GM23338 (cell line): ENCODE measurements around the gene SYCP3. TPM values are rescaled to one million over a fixed set of nuclear protein-coding genes. Genes with fewer than 3 reads are reported as not detected.

Experiments used
- ATAC-seq: fragments of 200-7000 bp; cut with Tn5 transposase; 3 replicates; pipeline ENCODE4 v1.9.1; 2020
- DNase-seq: peaks from one replicate; pipeline ENCODE4 v3.0.0-alpha.2; 2015; ENCODE audit warnings: low spot score
- H2AFZ ChIP-seq: fragments of 200-600 bp; sonication (generic); 2 replicates; pipeline ENCODE4 v1.8.0; 2016; ENCODE audit warnings: antibody characterized with exemption, mild to moderate bottlenecking, moderate library complexity
- H3F3A ChIP-seq: fragments of 200-600 bp; sonication (generic); replicated peaks from 2 replicates; pipeline ENCODE4 v1.8.0; 2017; ENCODE audit warnings: antibody characterized with exemption, mixed run types, low read depth
- H3K27ac ChIP-seq: fragments of 200-600 bp; sonication (generic); 2 replicates; pipeline ENCODE4 v1.6.1; 2016; ENCODE audit warnings: low read depth
- H3K27me3 ChIP-seq: fragments of 200-600 bp; sonication (generic); 2 replicates; pipeline ENCODE4 v1.8.0; 2016; ENCODE audit warnings: mild to moderate bottlenecking, mixed run types, moderate library complexity; ENCODE audit not compliant: insufficient read depth
- H3K36me3 ChIP-seq: fragments of 200-600 bp; sonication (generic); 2 replicates; pipeline ENCODE4 v1.8.0; 2016; ENCODE audit warnings: mild to moderate bottlenecking; ENCODE audit not compliant: insufficient read depth
- H3K4me1 ChIP-seq: fragments of 200-600 bp; sonication (generic); 2 replicates; pipeline ENCODE4 v1.8.0; 2016; ENCODE audit warnings: mild to moderate bottlenecking, moderate library complexity; ENCODE audit not compliant: insufficient read depth
- H3K4me2 ChIP-seq: fragments of 200-600 bp; sonication (generic); 2 replicates; pipeline ENCODE4 v1.7.1; 2017; ENCODE audit warnings: mixed run types
- H3K4me3 ChIP-seq: fragments of 200-600 bp; sonication (generic); 2 replicates; pipeline ENCODE4 v1.6.1; 2016; ENCODE audit warnings: mixed run types
- H3K79me2 ChIP-seq: fragments of 200-600 bp; sonication (generic); replicated peaks from 2 replicates; pipeline ENCODE4 v1.8.0; 2017; ENCODE audit warnings: mild to moderate bottlenecking; ENCODE audit not compliant: insufficient read depth
- H3K9me2 ChIP-seq: fragments of 200-600 bp; sonication (generic); 2 replicates; pipeline ENCODE4 v1.8.0; 2017; ENCODE audit not compliant: insufficient read depth
- H4K20me1 ChIP-seq: fragments of 200-600 bp; sonication (generic); replicated peaks from 2 replicates; pipeline ENCODE4 v1.8.0; 2017; ENCODE audit warnings: mild to moderate bottlenecking; ENCODE audit not compliant: insufficient read depth
- H3K27ac Mint-ChIP-seq: 2 replicates; pipeline ENCODE4 v1.8.0; 2020; ENCODE audit warnings: inconsistent platforms, mild to moderate bottlenecking, moderate library complexity, mixed read lengths
- H3K27me3 Mint-ChIP-seq: 3 replicates; pipeline ENCODE4 v1.8.0; 2022; ENCODE audit warnings: low read depth, mild to moderate bottlenecking, moderate library complexity, mixed read lengths, inconsistent platforms; ENCODE audit not compliant: insufficient read depth, poor library complexity
- H3K36me3 Mint-ChIP-seq: 3 replicates; pipeline ENCODE4 v1.8.0; 2021; ENCODE audit warnings: low read depth, mild to moderate bottlenecking, inconsistent platforms, moderate library complexity, mixed read lengths
- H3K4me1 Mint-ChIP-seq: 3 replicates; pipeline ENCODE4 v1.8.0; 2020; ENCODE audit warnings: mild to moderate bottlenecking, inconsistent platforms, mixed read lengths
- H3K4me3 Mint-ChIP-seq: 3 replicates; pipeline ENCODE4 v1.8.0; 2021; ENCODE audit warnings: moderate library complexity, mild to moderate bottlenecking, inconsistent platforms, mixed read lengths
- H3K9me3 Mint-ChIP-seq: 3 replicates; pipeline ENCODE4 v1.8.0; 2020; ENCODE audit warnings: moderate library complexity, mild to moderate bottlenecking, inconsistent platforms, mixed read lengths
- CREB1 ChIP-seq: fragments of 250-450 bp; sonication (Bioruptor Pico); IDR thresholded peaks from 2 replicates; pipeline ENCODE4 v1.5.0; 2020; ENCODE audit warnings: low read depth, mild to moderate bottlenecking, moderate library complexity
- CTCF ChIP-seq, 2 experiments: fragments of 200-600 bp in 1 of 2; sonication (generic) in 1 of 2; conservative IDR thresholded peaks; 2 replicates each; pipeline versions ENCODE4 v1.5.1 to v1.6.1; 2016 to 2017; ENCODE audit warnings: antibody characterized with exemption in 2 of 2, low read depth in 2 of 2, mild to moderate bottlenecking in 2 of 2, moderate library complexity in 1 of 2
- ETS1 ChIP-seq: IDR thresholded peaks from 2 replicates; pipeline ENCODE4 v1.6.1; 2016; ENCODE audit warnings: antibody characterized with exemption
- EZH2 ChIP-seq: fragments of 200-600 bp; sonication (generic); IDR thresholded peaks from one replicate; pipeline ENCODE4 v1.8.0; 2017; ENCODE audit warnings: antibody characterized with exemption, mild to moderate bottlenecking, low read depth; ENCODE audit not compliant: unreplicated experiment
- EZH2phosphoT487 ChIP-seq: fragments of 200-600 bp; sonication (generic); IDR thresholded peaks from one replicate; pipeline ENCODE4 v1.8.1; 2018; ENCODE audit warnings: antibody characterized with exemption; ENCODE audit not compliant: unreplicated experiment
- JUNB ChIP-seq: IDR thresholded peaks from one replicate; pipeline ENCODE4 v1.6.1; 2016; ENCODE audit warnings: antibody characterized with exemption; ENCODE audit not compliant: unreplicated experiment
- NANOG ChIP-seq: IDR thresholded peaks from 2 replicates; pipeline ENCODE4 v1.6.1; 2016; ENCODE audit warnings: antibody characterized with exemption, borderline replicate concordance
- POLR2AphosphoS5 ChIP-seq: IDR thresholded peaks from 2 replicates; pipeline ENCODE4 v1.6.1; 2016; ENCODE audit warnings: antibody characterized with exemption, low read depth
- STAT1 ChIP-seq: IDR thresholded peaks from one replicate; pipeline ENCODE4 v1.6.1; 2016; ENCODE audit warnings: antibody characterized with exemption; ENCODE audit not compliant: unreplicated experiment
- ZNF114 ChIP-seq: fragments of 250-450 bp; sonication (Bioruptor Pico); IDR thresholded peaks from 2 replicates; pipeline ENCODE4 v1.5.0; 2020; ENCODE audit warnings: mild to moderate bottlenecking, moderate library complexity
- ZNF331 ChIP-seq: fragments of 250-450 bp; sonication (Bioruptor Pico); IDR thresholded peaks from 2 replicates; pipeline ENCODE4 v1.5.0; 2020; ENCODE audit warnings: low read depth, mild to moderate bottlenecking, moderate library complexity
- ZNF462 ChIP-seq: fragments of 250-450 bp; sonication (Bioruptor Pico); IDR thresholded peaks from 2 replicates; pipeline ENCODE4 v1.5.0; 2020; ENCODE audit warnings: mild to moderate bottlenecking, moderate library complexity
- polyA plus RNA-seq: library from polyadenylated mRNA; unstranded; fragments of >200 nt; fragmentation: Nextera tagmentation; extraction: Ambion mirVana; gene quantifications from 2 replicates; pipeline ENCODE4 v1.2.1, GENCODE V29; 2016
- total RNA-seq: library from RNA; depleted of rRNA; stranded (reverse); fragments of >200 nt; shearing (Covaris generic); gene quantifications from 2 replicates; pipeline ENCODE4 v1.2.3, GENCODE V29; 2014
- TF ChIP-seq, protein P1 (sequence below): IDR thresholded peaks from one replicate; pipeline ENCODE4 v1.6.1; 2018; ENCODE audit warnings: antibody characterized with exemption; ENCODE audit not compliant: unreplicated experiment

The SYCP3 gene
- total and polyA plus RNA-seq, 2 experiments from 2014 or later, result 0.07 to 1.5 TPM

DNA sequence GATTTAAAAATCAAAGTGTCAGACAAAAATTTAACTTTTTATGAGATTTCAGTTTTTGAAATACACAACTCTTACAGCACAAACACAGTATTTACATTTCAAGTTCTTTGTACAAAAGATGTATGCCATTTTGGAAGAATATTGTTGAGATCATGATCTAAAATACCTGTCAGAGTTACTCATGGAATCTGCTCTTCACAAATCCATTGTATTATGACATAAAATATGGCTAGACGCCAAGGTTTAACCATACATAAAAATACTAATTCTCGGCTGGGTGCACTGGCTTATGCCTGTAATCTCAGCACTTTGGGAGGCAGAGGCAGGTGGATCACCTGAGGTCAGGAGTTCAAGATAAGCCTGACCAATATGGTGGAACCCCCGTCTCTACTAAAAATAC lies 6.2 kb upstream of the SYCP3 start:
- Mint-ChIP-seq H3K9me3 (no peaks in the 10 kb centered on the region), H3K4me3 (no peak overlapping the region)
- TF ChIP-seq STAT1, result no peak
- no peak for TF ChIP-seq ETS1
- no peak for TF ChIP-seq EZH2phosphoT487
- TF ChIP-seq POLR2AphosphoS5, result no peak
- no peak for TF ChIP-seq CREB1 (CRISPR knock-in tag)
- no peak for TF ChIP-seq CTCF (conservative IDR thresholded peaks at IDR 0.05; ENCODE audit: low read depth in 2 of 2)
- no peak for TF ChIP-seq ZNF331 (CRISPR knock-in tag)
- TF ChIP-seq NANOG, result no peak
- no peak for TF ChIP-seq EZH2
- no peak for TF ChIP-seq JUNB
- no peak for TF ChIP-seq ZNF462
- TF ChIP-seq, protein P1, sequence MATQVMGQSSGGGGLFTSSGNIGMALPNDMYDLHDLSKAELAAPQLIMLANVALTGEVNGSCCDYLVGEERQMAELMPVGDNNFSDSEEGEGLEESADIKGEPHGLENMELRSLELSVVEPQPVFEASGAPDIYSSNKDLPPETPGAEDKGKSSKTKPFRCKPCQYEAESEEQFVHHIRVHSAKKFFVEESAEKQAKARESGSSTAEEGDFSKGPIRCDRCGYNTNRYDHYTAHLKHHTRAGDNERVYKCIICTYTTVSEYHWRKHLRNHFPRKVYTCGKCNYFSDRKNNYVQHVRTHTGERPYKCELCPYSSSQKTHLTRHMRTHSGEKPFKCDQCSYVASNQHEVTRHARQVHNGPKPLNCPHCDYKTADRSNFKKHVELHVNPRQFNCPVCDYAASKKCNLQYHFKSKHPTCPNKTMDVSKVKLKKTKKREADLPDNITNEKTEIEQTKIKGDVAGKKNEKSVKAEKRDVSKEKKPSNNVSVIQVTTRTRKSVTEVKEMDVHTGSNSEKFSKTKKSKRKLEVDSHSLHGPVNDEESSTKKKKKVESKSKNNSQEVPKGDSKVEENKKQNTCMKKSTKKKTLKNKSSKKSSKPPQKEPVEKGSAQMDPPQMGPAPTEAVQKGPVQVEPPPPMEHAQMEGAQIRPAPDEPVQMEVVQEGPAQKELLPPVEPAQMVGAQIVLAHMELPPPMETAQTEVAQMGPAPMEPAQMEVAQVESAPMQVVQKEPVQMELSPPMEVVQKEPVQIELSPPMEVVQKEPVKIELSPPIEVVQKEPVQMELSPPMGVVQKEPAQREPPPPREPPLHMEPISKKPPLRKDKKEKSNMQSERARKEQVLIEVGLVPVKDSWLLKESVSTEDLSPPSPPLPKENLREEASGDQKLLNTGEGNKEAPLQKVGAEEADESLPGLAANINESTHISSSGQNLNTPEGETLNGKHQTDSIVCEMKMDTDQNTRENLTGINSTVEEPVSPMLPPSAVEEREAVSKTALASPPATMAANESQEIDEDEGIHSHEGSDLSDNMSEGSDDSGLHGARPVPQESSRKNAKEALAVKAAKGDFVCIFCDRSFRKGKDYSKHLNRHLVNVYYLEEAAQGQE, result no peak
- no peak for TF ChIP-seq ZNF114 (CRISPR knock-in tag)

More for the DNA sequence above, 6.2 kb upstream of the SYCP3 start:
- Histone ChIP-seq H3F3A (no peaks in the 10 kb centered on the region), H3K79me2 (no peaks in the 10 kb centered on the region), H3K9me2 (no peaks in the 10 kb centered on the region), H3K27me3 (no peaks in the 10 kb centered on the region), H3K27ac (no peak overlapping the region), H3K4me2 (no peak overlapping the region), H3K4me1 (peaks cover 4% of the 10 kb centered on the region; the same call in 1 of the 2 replicates), H3K4me3 (no peak overlapping the region), H2AFZ (no peak overlapping the region), H3K36me3 (peaks cover 6% of the 10 kb centered on the region; the same call in 1 of the 2 replicates), H4K20me1 (no peaks in the 10 kb centered on the region)
- DNase-seq, result no peak
- Mint-ChIP-seq H3K36me3 (peaks cover 5% of the 10 kb centered on the region; the same call in 1 of the 3 replicates), H3K4me1 (peaks cover 7% of the 10 kb centered on the region; the same call in 2 of the 3 replicates), H3K27me3 (peaks cover 2% of the 10 kb centered on the region), H3K27ac (no peak overlapping the region)
- ATAC-seq, result no peak
